C4-2B (cell line): ENCODE data around the gene OPRL1.

Source experiments
- H3K27ac ChIP-seq: fragments of 450-650 bp; 2 replicates; pipeline ENCODE4 v1.5.1; 2017
- ZFX ChIP-seq: fragments of 450-650 bp; IDR thresholded peaks from 2 replicates; pipeline ENCODE4 v1.6.1; 2017
- TF ChIP-seq, protein P1 (sequence below): fragments of 450-650 bp; conservative IDR thresholded peaks from 2 replicates; pipeline ENCODE4 v1.5.1; 2017; ENCODE audit warnings: mild to moderate bottlenecking

Gene OPRL1

DNA sequence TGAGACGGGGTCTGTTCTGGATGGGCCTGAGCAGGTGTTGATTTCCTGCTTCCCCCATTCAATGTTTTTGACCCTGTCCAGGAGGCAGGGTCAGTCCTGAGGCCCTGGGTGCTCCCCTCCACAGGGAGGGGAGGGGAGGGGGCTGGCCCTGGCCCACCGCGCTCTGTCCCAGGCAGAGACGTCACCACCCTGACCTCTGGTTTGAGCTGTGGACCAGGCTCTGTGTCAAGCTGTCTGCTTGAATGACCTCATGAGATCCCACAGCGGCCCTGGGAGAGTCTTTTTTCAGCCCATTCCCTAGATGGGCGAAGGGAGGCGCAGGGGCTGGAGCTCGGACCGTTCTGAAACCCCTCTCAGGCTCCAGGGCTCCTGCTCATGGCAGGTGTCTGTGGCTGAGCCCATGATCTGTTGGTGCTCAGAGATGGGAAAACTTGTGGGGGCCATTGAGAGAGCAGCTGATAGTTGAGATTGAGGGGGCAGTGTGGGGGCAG is 13.2 kb downstream of the OPRL1 start:
- H3K27ac ChIP-seq: no peak overlapping the region
- TF ChIP-seq, protein P1, sequence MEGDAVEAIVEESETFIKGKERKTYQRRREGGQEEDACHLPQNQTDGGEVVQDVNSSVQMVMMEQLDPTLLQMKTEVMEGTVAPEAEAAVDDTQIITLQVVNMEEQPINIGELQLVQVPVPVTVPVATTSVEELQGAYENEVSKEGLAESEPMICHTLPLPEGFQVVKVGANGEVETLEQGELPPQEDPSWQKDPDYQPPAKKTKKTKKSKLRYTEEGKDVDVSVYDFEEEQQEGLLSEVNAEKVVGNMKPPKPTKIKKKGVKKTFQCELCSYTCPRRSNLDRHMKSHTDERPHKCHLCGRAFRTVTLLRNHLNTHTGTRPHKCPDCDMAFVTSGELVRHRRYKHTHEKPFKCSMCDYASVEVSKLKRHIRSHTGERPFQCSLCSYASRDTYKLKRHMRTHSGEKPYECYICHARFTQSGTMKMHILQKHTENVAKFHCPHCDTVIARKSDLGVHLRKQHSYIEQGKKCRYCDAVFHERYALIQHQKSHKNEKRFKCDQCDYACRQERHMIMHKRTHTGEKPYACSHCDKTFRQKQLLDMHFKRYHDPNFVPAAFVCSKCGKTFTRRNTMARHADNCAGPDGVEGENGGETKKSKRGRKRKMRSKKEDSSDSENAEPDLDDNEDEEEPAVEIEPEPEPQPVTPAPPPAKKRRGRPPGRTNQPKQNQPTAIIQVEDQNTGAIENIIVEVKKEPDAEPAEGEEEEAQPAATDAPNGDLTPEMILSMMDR: no peak
- TF ChIP-seq ZFX: no peak

DNA sequence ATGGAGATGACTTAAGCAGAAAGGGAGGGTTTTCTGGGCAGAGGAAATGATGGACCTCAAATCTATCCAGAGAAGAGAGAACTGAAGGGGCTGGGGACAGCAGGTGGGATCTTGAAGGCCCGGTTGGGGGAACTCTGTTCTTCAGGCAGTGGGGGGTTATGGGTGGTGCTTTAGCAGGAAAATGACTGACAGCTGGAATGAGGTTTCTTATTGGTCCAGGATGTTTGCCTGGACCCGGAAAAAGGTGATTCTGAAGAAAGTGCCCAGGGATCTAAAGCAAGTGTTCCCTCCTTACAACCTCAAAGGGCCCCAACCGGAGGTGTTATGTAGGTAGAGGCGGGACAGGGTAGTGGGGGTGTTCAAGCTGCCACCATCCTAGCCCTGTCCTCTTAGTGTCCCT is 15.6 kb downstream of the OPRL1 start:
- TF ChIP-seq, protein P1: no peak
- no peak for TF ChIP-seq ZFX

DNA sequence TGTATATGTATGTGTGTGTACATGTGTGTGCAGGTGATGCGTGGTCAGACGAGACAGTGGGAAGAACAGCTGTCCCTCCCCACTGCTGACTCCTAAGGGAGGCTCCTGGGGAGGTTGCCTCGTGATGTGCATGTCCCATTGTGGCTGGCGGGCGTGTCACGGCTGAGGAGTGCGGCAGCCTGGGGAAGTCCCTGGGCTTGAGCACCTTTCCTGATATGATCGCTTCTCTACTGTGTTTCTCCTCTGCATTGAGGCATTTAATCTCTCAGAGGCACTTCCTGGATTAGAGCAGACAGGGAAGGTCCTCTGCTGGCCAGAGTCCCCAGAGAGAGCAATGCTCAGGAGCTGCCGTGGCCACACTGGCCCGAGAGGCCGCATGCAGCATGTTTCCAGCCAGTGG is 16.0 kb downstream of the OPRL1 start:
- TF ChIP-seq, protein P1: no peak
- no peak for TF ChIP-seq ZFX
- H3K27ac ChIP-seq: no peak overlapping the region

More for the DNA sequence above, 15.6 kb downstream of the OPRL1 start:
- no peak overlapping the region for H3K27ac ChIP-seq

DNA sequence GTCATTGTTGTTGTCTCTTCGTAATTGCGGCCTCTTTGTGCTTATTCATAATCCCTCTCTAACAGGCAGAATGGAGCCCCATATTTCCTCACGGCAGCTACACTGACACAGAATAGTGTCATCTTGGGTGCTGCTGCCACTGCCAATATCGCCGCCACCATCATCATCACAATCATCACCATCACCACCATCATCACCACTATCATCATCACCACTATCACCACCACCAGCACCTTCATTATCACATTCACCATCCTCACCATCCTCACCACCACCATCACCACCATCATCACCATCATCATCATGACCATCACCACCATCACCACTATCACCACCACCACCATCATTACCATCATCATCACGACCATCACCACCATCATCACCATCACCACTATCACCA is 16.7 kb downstream of the OPRL1 start:
- H3K27ac ChIP-seq: no peak overlapping the region
- TF ChIP-seq ZFX: no peak
- TF ChIP-seq, protein P1: no peak

DNA sequence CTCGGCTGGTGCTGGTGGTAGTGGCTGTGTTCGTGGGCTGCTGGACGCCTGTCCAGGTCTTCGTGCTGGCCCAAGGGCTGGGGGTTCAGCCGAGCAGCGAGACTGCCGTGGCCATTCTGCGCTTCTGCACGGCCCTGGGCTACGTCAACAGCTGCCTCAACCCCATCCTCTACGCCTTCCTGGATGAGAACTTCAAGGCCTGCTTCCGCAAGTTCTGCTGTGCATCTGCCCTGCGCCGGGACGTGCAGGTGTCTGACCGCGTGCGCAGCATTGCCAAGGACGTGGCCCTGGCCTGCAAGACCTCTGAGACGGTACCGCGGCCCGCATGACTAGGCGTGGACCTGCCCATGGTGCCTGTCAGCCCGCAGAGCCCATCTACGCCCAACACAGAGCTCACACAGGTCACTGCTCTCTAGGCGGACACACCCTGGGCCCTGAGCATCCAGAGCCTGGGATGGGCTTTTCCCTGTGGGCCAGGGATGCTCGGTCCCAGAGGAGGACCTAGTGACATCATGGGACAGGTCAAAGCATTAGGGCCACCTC is 18.7 kb downstream of the OPRL1 start:
- H3K27ac ChIP-seq: no peak overlapping the region
- TF ChIP-seq, protein P1: no peak
- no peak for TF ChIP-seq ZFX

DNA sequence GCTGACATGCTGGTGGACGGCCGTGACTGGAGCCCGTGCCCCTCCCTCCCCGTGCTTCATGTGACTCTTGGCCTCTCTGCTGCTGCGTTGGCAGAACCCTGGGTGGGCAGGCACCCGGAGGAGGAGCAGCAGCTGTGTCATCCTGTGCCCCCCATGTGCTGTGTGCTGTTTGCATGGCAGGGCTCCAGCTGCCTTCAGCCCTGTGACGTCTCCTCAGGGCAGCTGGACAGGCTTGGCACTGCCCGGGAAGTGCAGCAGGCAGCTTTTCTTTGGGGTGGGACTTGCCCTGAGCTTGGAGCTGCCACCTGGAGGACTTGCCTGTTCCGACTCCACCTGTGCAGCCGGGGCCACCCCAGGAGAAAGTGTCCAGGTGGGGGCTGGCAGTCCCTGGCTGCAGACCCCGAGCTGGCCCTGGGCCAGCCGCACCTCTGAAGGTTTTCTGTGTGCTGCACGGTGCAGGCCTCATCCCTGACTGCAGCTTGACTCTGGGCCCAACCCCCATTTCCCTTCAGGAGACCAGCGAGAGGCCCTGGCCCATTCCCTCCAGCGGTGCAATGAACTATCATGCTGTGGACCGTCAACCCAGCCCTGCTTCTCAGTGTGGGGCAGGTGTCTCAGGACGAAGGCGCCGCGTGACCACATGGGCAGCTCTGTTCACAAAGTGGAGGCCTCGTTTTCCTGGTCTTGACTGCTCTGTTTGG is 19.4 kb downstream of the OPRL1 start:
- TF ChIP-seq, protein P1: no peak
- no peak for TF ChIP-seq ZFX
- H3K27ac ChIP-seq: no peak overlapping the region

DNA sequence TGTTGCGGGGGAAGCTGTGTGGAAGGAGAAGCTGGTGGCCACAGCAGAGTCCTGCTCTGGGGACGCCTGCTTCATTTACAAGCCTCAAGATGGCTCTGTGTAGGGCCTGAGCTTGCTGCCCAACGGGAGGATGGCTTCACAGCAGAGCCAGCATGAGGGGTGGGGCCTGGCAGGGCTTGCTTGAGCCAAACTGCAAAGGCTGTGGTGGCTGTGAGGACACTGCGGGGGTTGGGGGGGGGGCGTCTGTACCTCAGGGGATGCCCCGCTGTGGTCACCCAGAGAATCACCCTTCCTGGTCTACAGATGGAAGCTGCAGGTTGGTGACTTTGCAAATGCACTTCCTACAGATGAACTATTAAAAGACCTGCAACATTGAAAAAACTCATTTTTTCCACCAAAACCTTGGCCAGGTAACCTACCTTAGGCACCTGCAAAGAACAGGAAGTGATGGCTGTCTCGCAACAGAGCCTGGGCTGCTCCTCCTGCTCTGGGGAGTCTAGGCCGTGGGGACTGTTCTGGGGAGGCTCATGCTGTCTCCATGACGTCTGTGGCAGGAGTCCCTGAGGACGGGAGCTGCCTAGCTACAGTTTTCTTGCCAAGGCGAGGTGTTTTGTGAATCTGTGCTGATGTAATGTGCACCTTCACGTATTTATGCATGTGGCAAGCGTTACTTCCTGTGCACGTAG is 20.1 kb downstream of the OPRL1 start:
- no peak overlapping the region for H3K27ac ChIP-seq
- TF ChIP-seq ZFX: no peak
- TF ChIP-seq, protein P1: no peak
